ENCODE measurements around the gene ZNF565. TPM values are rescaled to one million over a fixed set of nuclear protein-coding genes. Genes with fewer than 3 reads are reported as not detected.

Gene ZNF565
- 1 to 10 TPM; 1.7 to 2.1 TPM for total RNA-seq

DNA sequence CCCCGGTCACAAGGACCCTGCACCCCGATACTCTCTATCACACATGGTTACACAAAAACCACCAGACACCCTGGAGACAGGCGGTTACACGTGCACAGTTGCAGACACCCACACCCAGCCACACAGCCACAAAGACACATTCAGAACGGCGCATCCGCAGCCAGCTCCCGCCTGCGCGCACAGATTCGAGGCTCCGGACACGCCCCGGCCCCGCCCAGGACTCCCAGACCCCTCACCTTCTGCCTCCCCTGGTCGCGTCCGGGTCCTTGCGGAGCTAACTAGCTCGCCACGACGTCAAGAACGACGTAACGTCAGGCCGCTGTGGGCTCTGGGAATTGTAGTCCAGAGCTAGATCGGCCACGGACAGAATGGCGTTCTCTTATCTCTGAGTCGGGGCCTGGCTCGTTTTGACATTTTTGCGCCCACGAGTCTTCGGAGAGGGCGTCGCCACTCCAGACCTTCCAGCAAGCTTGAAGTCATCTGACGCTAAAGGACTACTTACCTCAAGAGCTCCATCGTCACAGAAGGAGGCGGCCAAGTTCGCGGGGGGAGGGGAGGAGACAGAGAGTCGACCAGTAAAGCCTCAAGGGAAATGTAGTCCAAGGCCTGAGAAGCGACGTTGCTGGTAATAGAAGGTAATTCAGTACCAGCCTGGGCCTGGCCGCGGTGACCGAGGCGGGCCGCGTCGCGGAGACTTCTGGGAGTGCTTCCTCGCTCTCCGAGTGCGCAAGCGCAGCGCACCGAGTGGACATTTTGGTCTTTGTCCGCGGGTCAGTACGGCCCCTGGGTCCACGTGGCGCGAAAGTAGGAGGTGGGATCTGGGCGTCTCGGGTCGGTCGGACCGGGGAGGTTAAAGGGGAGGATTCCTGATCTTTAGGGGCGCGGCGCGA lies at the start of gene ZNF565, which contains the start of gene ZNF146:
Gene ZNF565 (minus strand): TSS at position 280 of the 890 bp plus-strand sequence. CDS start 12,680 bp downstream, outside the sequence.
Gene ZNF146 (plus strand): TSS at position 721 of the 890 bp plus-strand sequence. CDS start 21,335 bp downstream, outside the sequence.

DNA sequence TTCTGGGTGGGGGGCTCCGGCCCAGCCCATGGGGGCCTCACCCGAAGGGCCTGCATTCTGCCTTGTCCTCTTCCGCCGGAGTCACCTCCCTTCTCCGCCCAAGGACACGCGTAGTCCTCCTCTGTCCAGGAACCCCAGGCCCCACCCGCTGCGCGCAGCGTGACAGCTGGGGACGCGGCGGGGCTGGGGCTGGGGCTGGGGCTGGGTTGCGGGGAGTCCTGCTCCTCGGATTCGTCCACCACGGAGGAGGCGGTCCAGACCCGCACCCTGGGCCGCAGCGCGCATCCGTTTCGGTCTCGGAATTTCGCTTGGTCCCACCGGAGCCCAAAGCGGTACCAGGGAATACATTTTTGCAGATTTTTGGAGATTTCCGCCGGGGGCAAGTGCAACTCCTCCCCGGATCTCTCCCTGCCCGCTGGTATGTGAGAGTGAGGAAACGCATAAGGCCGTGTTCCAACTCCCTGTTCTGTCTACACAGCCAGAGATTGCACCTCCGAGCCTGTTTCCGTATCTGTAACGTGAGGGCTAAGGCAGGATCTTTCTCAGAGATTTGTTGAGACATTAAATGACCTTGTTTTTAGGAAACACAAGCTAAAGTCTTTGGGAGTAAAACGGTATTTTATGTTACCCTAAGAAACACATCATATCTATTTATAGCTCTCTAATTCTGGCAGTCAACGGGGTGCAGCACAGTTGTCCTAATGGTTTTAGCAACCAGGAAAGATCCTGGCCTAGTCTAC lies 61.9 kb downstream of the ZNF565 start, which contains the start of gene COX7A1:
Gene COX7A1 (minus strand): TSS at position 96 of the 740 bp plus-strand sequence. CDS start 40 bp downstream, at position 56.

DNA sequence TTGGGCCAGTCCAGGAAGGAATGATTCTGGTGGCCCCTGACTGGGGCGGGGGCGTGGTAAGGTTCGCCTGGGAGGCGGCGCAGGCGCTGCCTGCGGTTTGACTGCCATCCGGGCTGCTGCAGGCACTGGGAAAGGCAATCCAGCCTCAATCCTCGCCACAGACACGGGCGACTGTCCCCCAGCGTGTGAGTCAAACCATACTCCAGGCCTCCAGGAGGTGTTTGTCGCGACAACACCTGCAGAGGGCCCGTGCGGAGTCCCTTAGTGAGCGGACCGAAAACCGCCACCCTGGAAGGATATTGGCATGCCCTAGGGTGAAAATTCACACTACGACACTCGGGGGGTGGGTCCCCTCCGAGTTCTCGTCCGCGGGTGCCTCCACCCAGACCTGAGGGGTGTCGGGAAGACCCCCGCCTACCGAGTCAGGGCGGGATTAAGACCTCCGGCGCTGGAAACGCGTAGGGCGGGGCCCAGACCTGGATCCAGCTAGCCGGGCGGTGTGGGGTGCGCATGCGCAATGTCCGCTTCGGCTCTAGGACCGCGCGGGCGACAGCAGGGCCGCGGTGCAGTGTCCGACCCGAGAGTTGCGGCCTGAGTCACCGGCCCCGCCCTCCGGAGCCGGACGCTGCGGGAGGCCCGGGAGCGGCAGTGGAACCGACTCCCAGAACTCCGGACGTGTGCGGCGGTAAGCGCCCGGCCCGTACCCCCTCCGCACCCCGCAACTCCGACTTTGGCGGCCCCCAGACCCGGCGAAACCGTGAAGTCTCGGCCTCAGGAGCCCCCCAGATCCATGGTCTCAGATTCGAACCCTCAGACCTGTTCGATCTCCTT lies 74.8 kb downstream of the ZNF565 start, which contains the start of gene CAPNS1:
Gene CAPNS1 (plus strand): TSS at position 594 of the 831 bp plus-strand sequence. CDS start 946 bp downstream, outside the sequence.

Small RNAs within 50 kb of the gene (small RNA-seq; reads per million reads assigned to genes)
- 0 reads per million in 2 donors for gene RF00019

Other genes with a start within 250 kb of the ZNF565 start
- gene SDHAF1, start 219.5 kb downstream of the ZNF565 start, total RNA-seq: 10 to 100 TPM in 1 of 2 donors, 1 to 10 TPM in 1; 9.6 to 20.6 TPM
- under 1 TPM in 1 of 2 donors, not detected in 1; under 0.01 TPM for gene SYNE4, start 205.9 kb downstream of the ZNF565 start, total RNA-seq
- 10 to 100 TPM; 28.6 to 29.0 TPM for gene ALKBH6, start 200.5 kb downstream of the ZNF565 start, total RNA-seq
- 1 to 10 TPM; 2.0 to 3.1 TPM for gene CLIP3, start 181.8 kb downstream of the ZNF565 start, total RNA-seq
- 1 to 10 TPM; 2.7 to 4.1 TPM for gene THAP8, start 160.4 kb downstream of the ZNF565 start, total RNA-seq
- gene WDR62, start 159.8 kb downstream of the ZNF565 start, total RNA-seq: 10 to 100 TPM in 1 of 2 donors, 1 to 10 TPM in 1; 6.2 to 16.3 TPM
- gene OVOL3, start 103.5 kb downstream of the ZNF565 start, total RNA-seq: not detected
- 10 to 100 TPM; 37.5 to 72.3 TPM for gene POLR2I, start 99.8 kb downstream of the ZNF565 start, total RNA-seq
- gene TBCB, start 99.2 kb downstream of the ZNF565 start, total RNA-seq: 100 to 1,000 TPM; 123 to 168 TPM
- 100 to 1,000 TPM; 255 to 283 TPM for gene CAPNS1, start 74.6 kb downstream of the ZNF565 start, total RNA-seq
- 1 to 10 TPM in 1 of 2 donors, under 1 TPM in 1; 0.33 to 2.1 TPM for gene COX7A1, start 62.2 kb downstream of the ZNF565 start, total RNA-seq
- gene ZNF146, start 441 bp upstream of the ZNF565 start, total RNA-seq: 10 to 100 TPM; 38.2 to 49.6 TPM
- gene ZFP14, start 164.5 kb upstream of the ZNF565 start, total RNA-seq: 1 to 10 TPM; 3.0 to 3.1 TPM
- gene ZFP82, start 204.0 kb upstream of the ZNF565 start, total RNA-seq: 1 to 10 TPM; 2.4 to 6.7 TPM

Data from melanocyte of skin (primary cell).